ENCODE data around the gene NIPSNAP2.
A peak's percentile ranks its signal among the peaks of the same experiment; 100 is the strongest.

NIPSNAP2 gene

DNA sequence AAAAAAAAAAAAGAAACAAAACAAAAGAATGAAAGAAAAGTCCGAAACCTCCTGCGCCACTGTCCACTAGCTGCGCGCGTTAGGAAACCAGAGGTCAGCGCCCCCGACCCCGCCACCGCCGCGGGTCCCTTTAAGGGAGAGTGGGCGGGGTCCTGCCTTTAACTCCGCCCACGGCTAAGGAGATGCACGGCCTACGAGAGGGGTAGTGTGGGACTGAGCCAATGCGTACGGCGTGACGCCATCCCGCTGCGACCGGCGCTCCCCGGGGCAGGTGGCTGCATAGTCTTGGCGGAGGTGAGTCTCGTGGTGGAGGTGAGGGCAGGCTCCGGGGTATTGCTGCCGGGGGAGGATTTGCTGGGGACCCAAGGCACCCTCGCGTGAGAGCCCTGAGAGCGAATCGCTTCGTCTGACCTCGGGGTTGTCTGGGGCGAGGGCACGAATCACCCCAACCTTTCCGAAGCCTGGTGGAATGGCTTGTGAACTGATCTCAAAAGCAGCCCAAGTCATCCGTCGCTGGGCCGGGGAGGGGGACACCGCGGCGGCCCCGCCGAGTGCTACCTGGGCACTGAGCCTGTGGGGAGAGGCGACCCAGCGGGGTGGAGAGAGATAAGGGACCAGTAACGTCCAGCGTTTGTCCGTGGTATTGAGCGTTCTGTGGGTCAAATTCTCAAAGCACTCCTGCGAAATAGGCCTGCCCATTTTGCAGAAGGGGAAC lies 12.6 kb upstream of the NIPSNAP2 start, which contains the start of gene MRPS17:
Gene MRPS17 (plus strand): TSS at position 241 of the 715 bp plus-strand sequence. CDS start 1,319 bp downstream, outside the sequence.
- peak; percentile 83 for DNase-seq (ENCODE audit: low read depth)
- H3K4me3 ChIP-seq (ENCODE audit: control insufficient read depth, low read depth, low read length): peak within 1 kb of the TSS; percentile 77

DNA sequence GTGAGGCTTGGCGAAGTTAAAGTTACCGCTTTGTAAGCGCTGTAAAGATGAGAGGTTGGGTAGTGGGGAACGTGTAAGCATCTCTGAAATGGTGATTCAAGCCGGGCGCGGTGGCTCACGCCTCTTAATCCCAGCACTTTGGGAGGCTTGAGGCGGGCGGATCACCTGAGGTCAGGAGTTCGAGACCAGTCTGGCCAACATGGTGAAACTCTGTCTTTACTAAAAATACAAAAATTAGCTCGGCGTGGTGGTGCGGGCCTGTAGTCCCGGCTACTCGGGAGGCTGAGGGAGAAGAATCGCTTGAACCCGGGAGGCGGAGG lies 12.1 kb upstream of the NIPSNAP2 start:
- H3K4me3 ChIP-seq (ENCODE audit: control insufficient read depth, low read depth, low read length): peak overlapping the region; percentile 77
- peak; percentile 17 for DNase-seq (ENCODE audit: low read depth)

More for the DNA sequence above, 12.6 kb upstream of the NIPSNAP2 start, which contains the start of gene MRPS17:
- TF ChIP-seq CTCF (conservative IDR thresholded peaks at IDR 0.05; ENCODE audit: control insufficient read depth, insufficient read depth, low read depth, low read length): no peak

- no peak for TF ChIP-seq CTCF (conservative IDR thresholded peaks at IDR 0.05; ENCODE audit: control insufficient read depth, insufficient read depth, low read depth, low read length)
- DNase-seq (ENCODE audit: low read depth): no peak
- no peak overlapping the region for H3K4me3 ChIP-seq (ENCODE audit: control insufficient read depth, low read depth, low read length)
These were observed 10.5 kb upstream of the NIPSNAP2 start for GRCh38 chr7:55953707-55954475.

DNA sequence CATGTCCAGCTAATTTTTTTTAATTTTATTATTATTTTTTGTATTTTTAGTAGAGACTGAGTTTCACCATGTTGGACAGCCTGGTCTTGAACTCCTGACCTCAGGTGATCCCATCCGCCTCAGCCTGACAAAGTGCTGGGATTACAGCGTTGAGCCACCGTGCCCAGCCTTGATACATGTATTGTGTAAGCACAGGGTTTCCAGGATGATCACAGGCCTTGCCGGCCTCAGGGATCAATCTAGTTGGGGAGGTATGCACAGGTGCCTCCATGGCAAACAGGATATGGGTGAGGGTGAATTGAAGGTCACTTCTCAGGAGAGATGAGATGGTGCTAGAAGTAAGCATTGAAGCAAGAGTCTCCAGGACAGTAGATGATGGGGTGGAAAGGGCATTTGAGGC lies 7.2 kb upstream of the NIPSNAP2 start:
- H3K4me3 ChIP-seq (ENCODE audit: control insufficient read depth, low read depth, low read length): no peak overlapping the region
- TF ChIP-seq CTCF (conservative IDR thresholded peaks at IDR 0.05; ENCODE audit: control insufficient read depth, insufficient read depth, low read depth, low read length): no peak
- no peak for DNase-seq (ENCODE audit: low read depth)

- no peak for DNase-seq (ENCODE audit: low read depth)
- no peak overlapping the region for H3K4me3 ChIP-seq (ENCODE audit: control insufficient read depth, low read depth, low read length)
- no peak for TF ChIP-seq CTCF (conservative IDR thresholded peaks at IDR 0.05; ENCODE audit: control insufficient read depth, insufficient read depth, low read depth, low read length)
These were observed 2.4 kb upstream of the NIPSNAP2 start for GRCh38 chr7:55962014-55962413.

DNA sequence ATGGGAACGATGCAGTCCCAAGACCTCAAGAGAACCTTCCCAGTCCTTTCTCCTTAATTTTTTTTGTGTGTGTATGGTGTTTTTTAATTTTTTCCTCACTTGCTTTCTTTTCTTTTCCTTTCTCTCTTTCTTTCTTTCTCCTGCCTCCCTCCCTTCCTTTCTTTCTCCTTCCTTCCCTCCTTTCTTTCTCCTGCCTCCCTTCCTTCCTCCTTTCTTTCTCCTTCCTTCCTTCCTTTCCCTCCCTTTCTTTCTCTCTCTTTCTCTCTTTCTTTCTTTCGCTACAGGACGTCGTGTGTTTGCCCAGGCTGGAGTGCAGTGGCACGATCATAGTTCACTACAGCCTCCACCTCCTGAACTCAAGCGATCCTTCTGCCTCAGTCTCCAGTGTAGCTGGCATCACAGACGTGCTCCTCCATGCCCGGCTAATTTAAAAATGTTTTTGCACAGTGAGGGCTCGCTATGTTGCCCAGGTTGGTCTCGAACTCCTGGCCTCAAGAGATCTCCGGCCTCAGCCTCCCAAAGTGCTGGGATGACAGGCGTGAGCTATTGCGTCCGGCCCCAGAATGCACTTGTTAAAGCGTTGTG lies 709 bp upstream of the NIPSNAP2 start:
- TF ChIP-seq CTCF (conservative IDR thresholded peaks at IDR 0.05; ENCODE audit: control insufficient read depth, insufficient read depth, low read depth, low read length): no peak
- H3K4me3 ChIP-seq (ENCODE audit: control insufficient read depth, low read depth, low read length): peak overlapping the region; percentile 50
- no peak for DNase-seq (ENCODE audit: low read depth)

DNA sequence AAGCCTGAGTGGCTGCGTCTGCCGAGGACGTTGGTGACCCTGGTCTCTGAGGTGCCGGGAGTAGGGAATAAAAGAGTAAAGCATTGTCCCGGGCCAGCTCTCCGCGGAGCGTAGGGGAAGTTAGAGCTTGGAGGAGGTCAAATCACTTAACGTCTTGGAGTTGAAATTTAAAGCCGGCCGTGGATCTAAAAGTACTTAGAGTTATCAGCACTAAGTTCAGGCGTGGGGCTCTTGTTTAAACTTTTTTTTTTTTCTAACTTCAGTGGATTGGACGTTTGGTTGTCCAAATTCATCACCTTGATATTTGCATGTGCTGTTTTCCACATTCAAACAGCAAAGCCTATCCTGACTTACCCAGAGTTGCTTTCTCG lies 700 bp downstream of the NIPSNAP2 start:
- peak; percentile 43 for DNase-seq (ENCODE audit: low read depth)
- TF ChIP-seq CTCF (conservative IDR thresholded peaks at IDR 0.05; ENCODE audit: control insufficient read depth, insufficient read depth, low read depth, low read length): no peak
- H3K4me3 ChIP-seq (ENCODE audit: control insufficient read depth, low read depth, low read length): peak overlapping the region; percentile 61

All from fibroblast of mammary gland (primary cell).